Measurements from ENCODE around the gene MAP3K2.

MAP3K2 gene

DNA sequence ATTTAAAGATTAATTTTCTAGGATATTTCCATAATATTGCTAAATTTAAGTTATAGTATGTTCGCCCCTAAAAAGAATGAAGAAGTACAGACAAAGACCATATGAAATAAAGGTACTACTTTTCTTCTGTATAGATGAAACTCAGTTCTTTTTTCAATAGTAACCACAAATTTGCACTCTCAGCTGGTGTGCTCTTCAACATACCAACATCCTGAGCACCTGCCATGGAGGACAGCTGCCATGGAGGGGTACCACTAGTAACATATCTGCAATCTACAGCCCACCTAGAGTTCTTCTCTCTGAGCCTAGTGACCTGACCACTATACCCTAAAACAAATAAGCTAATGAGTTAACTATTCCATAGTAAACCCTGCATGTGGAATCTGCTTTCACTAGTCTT lies 57.0 kb downstream of the MAP3K2 start:
- Histone ChIP-seq H3K27ac (ENCODE audit: low read length) (no peak overlapping the region), H3K36me3 (ENCODE audit: control insufficient read depth in 1 of 2, insufficient read depth in 2 of 2, low read length in 2 of 2) (peaks cover 12 to 54% of the 10 kb centered on the region in 2 donors), H3K4me3 (ENCODE audit: low read depth in 1 of 2, low read length in 2 of 2) (no peak overlapping the region), H3K4me1 (ENCODE audit: control insufficient read depth in 1 of 2, insufficient read depth in 2 of 2, low read length in 2 of 2) (no peaks in the 10 kb centered on the region), H3K27me3 (ENCODE audit: low read depth, low read length) (no peaks in the 10 kb centered on the region), H3K9me3 (ENCODE audit: control insufficient read depth in 1 of 2, low read length in 2 of 2) (no peaks in the 10 kb centered on the region)

DNA sequence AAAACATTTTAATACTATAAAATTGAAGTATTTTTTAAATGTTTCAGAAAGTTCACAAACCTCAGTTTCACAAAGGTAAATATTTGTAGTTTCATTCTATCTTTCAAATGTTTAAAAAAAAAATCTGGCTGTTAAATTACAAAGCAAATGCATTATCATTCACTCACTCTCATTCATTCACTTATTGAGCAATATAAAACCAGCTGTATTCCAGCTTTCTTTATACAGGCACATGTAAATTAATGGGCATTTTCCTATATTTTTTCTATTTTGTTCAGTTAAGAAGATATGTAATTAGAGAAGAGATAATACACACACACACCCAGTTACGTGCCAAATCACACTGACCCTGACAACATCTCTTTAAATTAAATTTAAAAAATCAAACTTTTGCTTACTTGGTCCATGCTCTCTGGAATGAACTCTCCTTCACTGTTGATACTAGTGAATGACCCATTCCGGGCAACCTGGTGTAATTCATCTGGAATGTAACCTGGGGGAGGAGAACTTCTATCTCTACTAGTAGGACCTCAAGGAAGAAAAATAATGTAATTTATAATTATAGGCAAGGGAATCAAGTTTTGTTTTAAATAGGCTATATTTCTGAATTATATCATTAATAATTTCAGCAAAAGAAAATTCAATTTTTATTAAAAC lies 61.4 kb downstream of the MAP3K2 start:
- Histone ChIP-seq H3K27ac (ENCODE audit: low read length) (no peak overlapping the region), H3K4me3 (ENCODE audit: low read depth in 1 of 2, low read length in 2 of 2) (no peak overlapping the region), H3K4me1 (ENCODE audit: control insufficient read depth in 1 of 2, insufficient read depth in 2 of 2, low read length in 2 of 2) (no peaks in the 10 kb centered on the region), H3K36me3 (ENCODE audit: control insufficient read depth in 1 of 2, insufficient read depth in 2 of 2, low read length in 2 of 2) (peaks cover 18 to 50% of the 10 kb centered on the region in 2 donors), H3K27me3 (ENCODE audit: low read depth, low read length) (no peaks in the 10 kb centered on the region), H3K9me3 (ENCODE audit: control insufficient read depth in 1 of 2, low read length in 2 of 2) (no peaks in the 10 kb centered on the region)

DNA sequence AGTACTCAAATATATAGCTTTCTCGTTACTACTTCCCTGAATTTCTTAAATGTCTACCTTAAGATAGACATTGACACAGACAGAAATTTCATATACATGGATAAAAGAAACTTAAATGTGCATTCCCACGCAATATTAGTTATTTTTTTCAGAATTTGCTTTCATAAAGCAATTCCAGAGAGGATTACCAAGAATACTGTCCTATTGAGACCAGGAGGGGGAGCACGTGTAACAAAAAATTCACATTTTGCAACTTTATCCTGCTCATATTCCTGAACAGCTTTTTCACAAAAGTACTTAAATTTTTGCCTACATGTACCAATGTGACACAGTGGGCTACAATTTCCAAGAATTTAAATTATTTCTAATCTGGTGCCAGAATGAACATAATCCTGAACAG lies 63.1 kb downstream of the MAP3K2 start:
- Histone ChIP-seq H3K27me3 (ENCODE audit: low read depth, low read length) (no peaks in the 10 kb centered on the region), H3K36me3 (ENCODE audit: control insufficient read depth in 1 of 2, insufficient read depth in 2 of 2, low read length in 2 of 2) (peaks cover 28 to 56% of the 10 kb centered on the region in 2 donors), H3K4me3 (ENCODE audit: low read depth in 1 of 2, low read length in 2 of 2) (no peak overlapping the region), H3K4me1 (ENCODE audit: control insufficient read depth in 1 of 2, insufficient read depth in 2 of 2, low read length in 2 of 2) (no peaks in the 10 kb centered on the region), H3K27ac (ENCODE audit: low read length) (no peak overlapping the region), H3K9me3 (ENCODE audit: control insufficient read depth in 1 of 2, low read length in 2 of 2) (no peaks in the 10 kb centered on the region)

DNA sequence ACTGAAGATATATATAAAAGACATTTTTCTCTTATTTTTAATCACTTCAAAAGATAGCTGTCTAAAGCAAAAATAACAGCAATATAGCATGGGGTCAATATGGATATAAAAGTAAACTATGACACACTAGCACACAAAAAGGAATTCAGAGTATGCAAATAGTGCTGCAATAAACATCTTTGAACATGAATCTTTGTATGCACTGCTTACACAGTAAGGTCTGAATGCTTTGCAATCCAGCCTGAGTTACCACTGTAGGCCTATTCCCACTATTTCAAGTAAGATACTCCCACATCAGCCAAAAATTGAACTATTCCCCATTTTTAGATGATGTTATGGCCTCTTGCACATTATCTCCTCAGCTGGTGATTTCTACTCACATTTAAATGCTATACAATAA lies 66.5 kb downstream of the MAP3K2 start:
- Histone ChIP-seq H3K27me3 (ENCODE audit: low read depth, low read length) (no peaks in the 10 kb centered on the region), H3K27ac (ENCODE audit: low read length) (no peak overlapping the region), H3K4me1 (ENCODE audit: control insufficient read depth in 1 of 2, insufficient read depth in 2 of 2, low read length in 2 of 2) (no peaks in the 10 kb centered on the region), H3K9me3 (ENCODE audit: control insufficient read depth in 1 of 2, low read length in 2 of 2) (no peaks in the 10 kb centered on the region), H3K36me3 (ENCODE audit: control insufficient read depth in 1 of 2, insufficient read depth in 2 of 2, low read length in 2 of 2) (peaks cover 36 to 61% of the 10 kb centered on the region in 2 donors), H3K4me3 (ENCODE audit: low read depth in 1 of 2, low read length in 2 of 2) (no peak overlapping the region)

DNA sequence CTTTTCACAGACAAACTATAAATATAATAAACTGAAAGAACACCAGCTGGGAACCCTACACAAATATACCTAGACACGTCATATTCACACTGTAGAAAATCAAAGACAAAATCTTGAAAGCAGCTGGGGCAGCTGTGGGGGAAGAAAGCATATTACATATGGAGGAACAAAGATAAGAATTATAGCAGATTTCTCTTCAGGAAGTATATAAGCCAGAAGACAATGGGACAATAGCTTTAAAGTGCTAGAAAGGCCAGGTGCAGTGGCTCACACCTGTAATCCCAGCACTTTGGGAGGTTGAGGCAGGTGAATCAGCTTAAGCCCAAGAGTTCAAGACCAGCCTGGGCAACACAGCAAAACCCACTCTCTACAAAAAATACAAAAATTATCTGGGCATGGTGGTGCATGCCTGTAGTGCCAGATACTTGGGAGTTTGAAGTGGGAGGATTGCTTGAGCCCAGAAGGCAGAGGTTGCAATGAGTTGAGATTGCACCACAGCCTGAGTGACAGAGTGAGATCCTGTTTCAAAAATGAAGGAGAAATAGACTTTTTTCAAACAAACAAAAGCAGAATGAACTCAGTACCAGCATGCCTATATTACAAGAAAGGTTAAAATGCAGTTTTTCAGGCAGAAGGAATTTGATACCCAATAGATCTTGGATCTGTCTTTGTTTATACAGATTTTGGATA lies 67.0 kb downstream of the MAP3K2 start:
- peaks cover 37 to 63% of the 10 kb centered on the region in 2 donors for H3K36me3 ChIP-seq (ENCODE audit: control insufficient read depth in 1 of 2, insufficient read depth in 2 of 2, low read length in 2 of 2)

DNA sequence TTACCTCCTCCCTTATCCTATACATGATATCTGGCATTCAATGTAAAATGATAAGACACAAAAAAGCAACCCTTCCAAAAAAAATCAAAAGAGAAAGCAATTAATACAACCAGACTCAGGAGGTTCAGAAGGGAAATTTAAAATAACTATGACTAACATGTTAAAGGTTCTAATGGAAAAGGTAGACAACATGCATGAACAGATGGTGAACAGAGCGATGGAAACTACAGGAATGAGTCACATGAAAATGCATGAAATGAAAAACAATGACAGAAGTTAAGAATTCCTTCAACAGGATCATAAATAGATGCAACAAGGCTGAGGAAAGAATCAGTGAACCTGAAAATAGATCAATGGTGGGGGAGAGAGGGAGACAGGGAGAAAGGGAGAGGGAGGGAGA lies 67.7 kb downstream of the MAP3K2 start:
- H3K27me3 ChIP-seq (ENCODE audit: low read depth, low read length), result no peaks in the 10 kb centered on the region
- H3K27ac ChIP-seq (ENCODE audit: low read length), result no peak overlapping the region
- H3K4me1 ChIP-seq (ENCODE audit: control insufficient read depth in 1 of 2, insufficient read depth in 2 of 2, low read length in 2 of 2), result no peaks in the 10 kb centered on the region
- H3K36me3 ChIP-seq (ENCODE audit: control insufficient read depth in 1 of 2, insufficient read depth in 2 of 2, low read length in 2 of 2), result peaks cover 37 to 63% of the 10 kb centered on the region in 2 donors
- H3K9me3 ChIP-seq (ENCODE audit: control insufficient read depth in 1 of 2, low read length in 2 of 2), result no peaks in the 10 kb centered on the region
- H3K4me3 ChIP-seq (ENCODE audit: low read depth in 1 of 2, low read length in 2 of 2), result no peak overlapping the region

More for the DNA sequence above, 67.0 kb downstream of the MAP3K2 start:
- H3K4me1 ChIP-seq (ENCODE audit: control insufficient read depth in 1 of 2, insufficient read depth in 2 of 2, low read length in 2 of 2), result no peaks in the 10 kb centered on the region
- H3K27ac ChIP-seq (ENCODE audit: low read length), result no peak overlapping the region
- H3K9me3 ChIP-seq (ENCODE audit: control insufficient read depth in 1 of 2, low read length in 2 of 2), result no peaks in the 10 kb centered on the region
- no peaks in the 10 kb centered on the region for H3K27me3 ChIP-seq (ENCODE audit: low read depth, low read length)
- H3K4me3 ChIP-seq (ENCODE audit: low read depth in 1 of 2, low read length in 2 of 2), result no peak overlapping the region

DNA sequence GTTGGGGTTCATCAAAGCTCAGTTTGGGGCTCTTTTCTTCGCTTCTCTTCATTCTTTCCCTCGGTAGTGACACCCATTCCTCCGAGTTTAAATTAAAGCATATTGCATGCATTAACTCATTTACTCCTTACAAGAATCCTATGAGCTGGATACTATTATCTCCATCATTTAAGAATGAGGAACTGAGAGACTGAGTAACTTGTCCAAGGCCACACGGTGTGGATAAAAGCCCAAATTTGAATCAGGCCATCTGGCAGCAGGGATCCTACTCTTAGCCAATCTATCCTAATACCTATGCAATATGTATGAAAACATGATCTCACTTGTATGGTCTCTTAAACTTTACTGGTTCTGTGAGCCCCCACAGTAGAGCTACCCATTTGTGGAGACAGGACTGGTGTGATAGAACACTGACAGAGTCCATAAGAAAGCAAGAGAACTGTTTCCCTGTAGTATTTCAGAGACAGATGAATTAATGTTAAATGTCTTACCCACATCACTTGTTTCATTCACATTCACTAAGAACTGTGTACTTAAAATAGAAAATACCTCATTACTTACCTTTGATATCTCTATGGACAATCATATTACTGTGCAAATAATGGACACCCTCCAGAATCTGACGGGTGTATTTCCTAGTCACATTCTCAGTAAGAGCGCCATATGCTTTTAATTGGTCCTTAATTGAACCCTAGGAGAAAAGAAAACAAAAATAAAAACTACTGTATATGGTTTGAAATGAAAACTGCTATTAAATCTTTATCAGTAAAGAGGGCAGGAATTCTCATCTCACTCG lies 73.4 kb downstream of the MAP3K2 start:
- no peaks in the 10 kb centered on the region for H3K9me3 ChIP-seq (ENCODE audit: control insufficient read depth in 1 of 2, low read length in 2 of 2)
- H3K4me1 ChIP-seq (ENCODE audit: control insufficient read depth in 1 of 2, insufficient read depth in 2 of 2, low read length in 2 of 2), result no peaks in the 10 kb centered on the region
- H3K27ac ChIP-seq (ENCODE audit: low read length), result no peak overlapping the region
- H3K4me3 ChIP-seq (ENCODE audit: low read depth in 1 of 2, low read length in 2 of 2), result no peak overlapping the region
- H3K27me3 ChIP-seq (ENCODE audit: low read depth, low read length), result no peaks in the 10 kb centered on the region
- peaks cover 51 to 72% of the 10 kb centered on the region in 2 donors for H3K36me3 ChIP-seq (ENCODE audit: control insufficient read depth in 1 of 2, insufficient read depth in 2 of 2, low read length in 2 of 2)

DNA sequence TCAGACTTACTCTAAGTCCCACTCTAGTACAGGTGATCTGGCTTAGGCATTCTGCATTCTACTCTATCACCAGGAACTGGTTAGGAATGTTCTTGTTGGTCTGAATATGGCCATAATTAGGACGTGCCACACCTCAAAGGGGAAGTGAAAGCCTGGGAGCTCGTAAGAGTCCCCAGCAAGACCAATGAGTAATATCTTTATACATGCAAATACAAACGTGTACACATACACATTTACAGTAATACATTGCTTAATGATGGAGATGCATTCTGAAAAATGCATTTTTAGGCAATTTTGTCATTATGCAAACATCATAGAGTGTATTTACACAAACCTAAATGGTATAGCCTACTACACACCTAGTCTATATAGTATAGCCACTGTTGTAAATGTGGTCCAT lies 74.4 kb downstream of the MAP3K2 start:
- Histone ChIP-seq H3K27me3 (ENCODE audit: low read depth, low read length) (no peaks in the 10 kb centered on the region), H3K9me3 (ENCODE audit: control insufficient read depth in 1 of 2, low read length in 2 of 2) (no peaks in the 10 kb centered on the region), H3K4me3 (ENCODE audit: low read depth in 1 of 2, low read length in 2 of 2) (no peak overlapping the region), H3K4me1 (ENCODE audit: control insufficient read depth in 1 of 2, insufficient read depth in 2 of 2, low read length in 2 of 2) (no peaks in the 10 kb centered on the region), H3K36me3 (ENCODE audit: control insufficient read depth in 1 of 2, insufficient read depth in 2 of 2, low read length in 2 of 2) (peaks cover 49 to 69% of the 10 kb centered on the region in 2 donors), H3K27ac (ENCODE audit: low read length) (no peak overlapping the region)

DNA sequence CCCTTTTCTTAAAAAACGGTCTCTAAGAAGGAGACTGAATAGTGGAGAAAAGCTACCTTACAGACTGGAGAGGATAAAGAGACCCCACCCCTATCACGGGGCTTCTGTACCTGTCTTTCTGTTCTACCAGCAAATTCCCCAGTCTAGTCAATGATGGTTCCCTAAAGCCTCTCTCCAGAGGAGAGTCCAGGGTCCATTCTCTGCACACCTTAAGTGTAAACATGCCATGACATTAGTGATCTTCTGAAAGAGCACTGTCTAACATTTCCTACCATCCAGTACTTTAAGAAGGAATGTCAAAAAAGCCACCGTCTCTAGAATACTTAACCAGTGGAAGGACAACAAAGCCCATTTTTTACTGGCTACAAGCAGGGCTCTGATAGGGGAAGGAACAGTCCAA lies 76.8 kb downstream of the MAP3K2 start:
- H3K9me3 ChIP-seq (ENCODE audit: control insufficient read depth in 1 of 2, low read length in 2 of 2), result no peaks in the 10 kb centered on the region
- H3K27ac ChIP-seq (ENCODE audit: low read length), result no peak overlapping the region
- H3K4me3 ChIP-seq (ENCODE audit: low read depth in 1 of 2, low read length in 2 of 2), result no peak overlapping the region
- peaks cover 54 to 67% of the 10 kb centered on the region in 2 donors for H3K36me3 ChIP-seq (ENCODE audit: control insufficient read depth in 1 of 2, insufficient read depth in 2 of 2, low read length in 2 of 2)
- no peaks in the 10 kb centered on the region for H3K27me3 ChIP-seq (ENCODE audit: low read depth, low read length)
- H3K4me1 ChIP-seq (ENCODE audit: control insufficient read depth in 1 of 2, insufficient read depth in 2 of 2, low read length in 2 of 2), result no peaks in the 10 kb centered on the region

DNA sequence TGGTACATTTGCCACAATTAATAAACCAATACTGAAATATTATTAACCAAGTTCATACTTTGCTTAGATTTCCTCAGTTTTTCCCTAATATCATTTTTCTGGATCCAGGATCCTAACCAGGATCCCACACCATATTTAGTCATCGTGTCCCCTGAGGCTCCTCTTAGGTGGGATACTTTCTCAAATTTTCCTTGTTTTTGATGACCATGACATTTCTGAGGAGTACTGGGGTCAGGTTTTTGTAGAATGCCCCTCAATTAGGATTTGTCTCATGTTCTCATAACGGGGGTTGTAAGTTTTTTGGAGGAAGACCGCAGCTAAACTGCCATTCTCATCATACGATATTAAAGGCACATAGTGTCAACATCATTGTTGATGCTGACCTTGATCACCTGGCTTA lies 78.3 kb downstream of the MAP3K2 start:
- H3K9me3 ChIP-seq (ENCODE audit: control insufficient read depth in 1 of 2, low read length in 2 of 2), result no peaks in the 10 kb centered on the region
- H3K27ac ChIP-seq (ENCODE audit: low read length), result no peak overlapping the region
- H3K36me3 ChIP-seq (ENCODE audit: control insufficient read depth in 1 of 2, insufficient read depth in 2 of 2, low read length in 2 of 2), result peaks cover 51 to 53% of the 10 kb centered on the region in 2 donors
- H3K27me3 ChIP-seq (ENCODE audit: low read depth, low read length), result no peaks in the 10 kb centered on the region
- H3K4me3 ChIP-seq (ENCODE audit: low read depth in 1 of 2, low read length in 2 of 2), result no peak overlapping the region
- no peaks in the 10 kb centered on the region for H3K4me1 ChIP-seq (ENCODE audit: control insufficient read depth in 1 of 2, insufficient read depth in 2 of 2, low read length in 2 of 2)

DNA sequence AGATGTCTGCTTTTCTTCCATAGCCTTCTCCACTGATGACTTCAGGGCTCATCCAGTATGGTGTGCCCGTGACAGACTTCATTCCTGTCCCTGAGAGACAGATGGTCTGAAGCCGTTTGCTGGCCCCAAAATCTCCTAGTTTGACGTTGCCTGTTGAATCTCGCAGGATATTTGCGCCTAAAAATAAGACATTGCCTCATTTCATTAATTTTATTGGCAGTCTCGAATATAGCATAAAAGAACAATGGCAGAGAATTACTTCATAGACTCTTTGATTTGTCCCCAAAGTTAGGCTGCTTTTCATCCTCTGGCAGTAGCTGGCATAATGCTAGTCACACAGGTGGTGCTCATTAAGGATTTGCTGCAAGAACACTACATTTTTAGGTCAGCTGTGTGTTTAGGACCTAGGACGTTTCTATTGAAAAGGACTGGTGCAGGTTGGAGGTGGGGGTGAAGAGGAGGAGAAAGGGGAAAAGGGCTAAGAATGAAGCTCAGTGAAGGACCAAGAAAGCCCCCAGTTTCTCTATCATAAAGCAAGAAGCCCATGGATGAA lies 79.1 kb downstream of the MAP3K2 start:
- Histone ChIP-seq H3K27ac (ENCODE audit: low read length) (no peak overlapping the region), H3K9me3 (ENCODE audit: control insufficient read depth in 1 of 2, low read length in 2 of 2) (no peaks in the 10 kb centered on the region), H3K4me3 (ENCODE audit: low read depth in 1 of 2, low read length in 2 of 2) (no peak overlapping the region), H3K27me3 (ENCODE audit: low read depth, low read length) (no peaks in the 10 kb centered on the region), H3K36me3 (ENCODE audit: control insufficient read depth in 1 of 2, insufficient read depth in 2 of 2, low read length in 2 of 2) (peaks cover 43 to 45% of the 10 kb centered on the region in 2 donors), H3K4me1 (ENCODE audit: control insufficient read depth in 1 of 2, insufficient read depth in 2 of 2, low read length in 2 of 2) (no peaks in the 10 kb centered on the region)
